Large intestine (tissue), 3 donors: ENCODE results near the gene IFNG-AS1. TPM values are rescaled to one million over a fixed set of nuclear protein-coding genes. Genes with fewer than 3 reads are reported as not detected.

Source experiments
- DNase-seq, 2 donors: peaks; one replicate each; pipeline versions ENCODE4 v3.0.0 to v3.0.0-alpha.2; 2013
- H3K27ac ChIP-seq: one replicate; pipeline ENCODE4 v1.5.1; 2013; ENCODE audit warnings: low read length
- H3K27me3 ChIP-seq: 2 replicates; pipeline ENCODE4 v1.6.1; 2013; ENCODE audit warnings: low read length; ENCODE audit not compliant: control insufficient read depth, insufficient read depth
- H3K36me3 ChIP-seq: 2 replicates; pipeline ENCODE4 v1.6.1; 2013; ENCODE audit warnings: low read length; ENCODE audit not compliant: control insufficient read depth, insufficient read depth
- H3K4me1 ChIP-seq: one replicate; pipeline ENCODE4 v1.6.1; 2013; ENCODE audit warnings: low read length; ENCODE audit not compliant: control insufficient read depth, insufficient read depth
- H3K4me3 ChIP-seq: one replicate; pipeline ENCODE4 v1.5.1; 2013; ENCODE audit warnings: low read length
- H3K9me3 ChIP-seq: one replicate; pipeline ENCODE4 v1.6.1; 2013; ENCODE audit warnings: mild to moderate bottlenecking, low read depth, low read length, moderate library complexity; ENCODE audit not compliant: control insufficient read depth
- WGBS: methylation state at CpG from one replicate; pipeline ENCODE4 v1.1.5; 2013; ENCODE audit warnings: low lambda C conversion rate; ENCODE audit not compliant: insufficient coverage; 5-methylcytosine and 5-hydroxymethylcytosine counted together
- polyA plus RNA-seq: library from polyadenylated mRNA; unstranded; fragments of 120-200 nt; gene quantifications from one replicate; pipeline ENCODE4 v1.2.1, GENCODE V29; 2013

Gene IFNG-AS1
- polyA plus RNA-seq, 1 donor, result 0.13 TPM

DNA sequence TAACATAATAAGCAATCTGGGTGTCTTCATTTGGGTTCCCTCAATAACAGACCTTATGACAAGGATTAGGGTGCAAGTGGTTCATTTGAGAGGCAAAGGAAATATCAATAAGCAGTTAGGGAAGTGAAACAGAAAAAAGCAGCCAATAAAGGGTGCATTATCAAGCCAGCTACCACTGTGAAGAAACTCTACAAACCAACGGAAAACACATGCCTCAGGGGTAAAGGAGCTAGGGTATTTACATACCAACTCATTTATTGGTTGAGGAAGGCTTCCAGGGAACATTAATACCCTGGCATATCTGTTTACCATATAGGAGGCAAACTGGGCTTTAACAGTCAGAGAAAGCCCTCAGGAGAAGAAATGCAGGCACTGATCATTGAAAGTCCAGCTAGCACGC lies 22.7 kb upstream of the IFNG-AS1 start:
- no peak overlapping the region for H3K4me3 ChIP-seq
- no peak for DNase-seq
- no peak overlapping the region for H3K27ac ChIP-seq
- 80% methylated on average over 1 of the region's 2 CpGs for WGBS
- no peaks in the 10 kb centered on the region for H3K36me3 ChIP-seq
- H3K9me3 ChIP-seq, result no peaks in the 10 kb centered on the region
- H3K4me1 ChIP-seq, result no peaks in the 10 kb centered on the region
- H3K27me3 ChIP-seq, result no peaks in the 10 kb centered on the region

GRCh38 chr12:67968321-67968720 lies 20.9 kb upstream of the IFNG-AS1 start:
- Histone ChIP-seq H3K4me1 (no peaks in the 10 kb centered on the region), H3K27ac (no peak overlapping the region), H3K4me3 (no peak overlapping the region), H3K9me3 (no peaks in the 10 kb centered on the region), H3K36me3 (no peaks in the 10 kb centered on the region), H3K27me3 (no peaks in the 10 kb centered on the region)
- WGBS, result 60% methylated on average over 1 of the region's 2 CpGs
- no peak for DNase-seq

GRCh38 chr12:67968725-67969124 lies 20.5 kb upstream of the IFNG-AS1 start:
- Histone ChIP-seq H3K4me3 (no peak overlapping the region), H3K27me3 (no peaks in the 10 kb centered on the region), H3K27ac (no peak overlapping the region), H3K9me3 (no peaks in the 10 kb centered on the region), H3K4me1 (no peaks in the 10 kb centered on the region), H3K36me3 (no peaks in the 10 kb centered on the region)
- no peak for DNase-seq
- WGBS, result 91% methylated on average over 3 of the region's 4 CpGs

DNA sequence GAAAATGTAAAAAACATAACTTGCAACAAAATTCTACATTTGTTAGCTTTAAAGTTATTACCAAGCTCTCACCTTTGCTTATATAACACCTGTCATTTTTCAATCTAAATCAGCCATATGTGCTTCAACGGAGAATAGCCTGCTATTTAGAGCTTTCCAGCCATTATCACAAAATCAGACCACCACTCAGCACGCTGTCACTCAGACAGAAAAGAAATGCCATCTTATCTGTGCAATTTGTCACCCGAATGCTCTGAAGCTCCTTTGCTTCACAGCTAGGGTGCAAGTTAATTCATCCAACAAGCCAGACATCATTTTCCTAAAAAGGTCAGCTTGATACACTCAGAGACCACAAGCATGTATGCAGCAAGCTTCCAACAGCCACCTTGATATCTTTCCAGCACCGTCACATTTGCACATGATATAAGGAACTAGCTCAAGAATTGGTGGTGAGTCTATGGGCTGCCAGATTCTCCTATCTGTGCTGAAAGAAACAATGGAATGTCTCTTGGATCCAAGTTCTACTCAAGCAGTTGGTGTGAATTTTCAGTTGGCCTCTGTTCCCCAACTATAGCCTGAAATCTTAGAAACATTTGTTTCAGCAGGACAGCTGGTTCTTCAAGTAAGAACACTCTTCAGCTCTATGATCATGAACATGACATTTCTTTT lies 20.0 kb upstream of the IFNG-AS1 start:
- no peaks in the 10 kb centered on the region for H3K9me3 ChIP-seq
- no peak for DNase-seq
- WGBS, result no CpG with 5 or more reads among the region's 4 CpGs
- no peaks in the 10 kb centered on the region for H3K36me3 ChIP-seq
- H3K27me3 ChIP-seq, result no peaks in the 10 kb centered on the region
- H3K4me3 ChIP-seq, result no peak overlapping the region
- no peak overlapping the region for H3K27ac ChIP-seq
- H3K4me1 ChIP-seq, result no peaks in the 10 kb centered on the region

DNA sequence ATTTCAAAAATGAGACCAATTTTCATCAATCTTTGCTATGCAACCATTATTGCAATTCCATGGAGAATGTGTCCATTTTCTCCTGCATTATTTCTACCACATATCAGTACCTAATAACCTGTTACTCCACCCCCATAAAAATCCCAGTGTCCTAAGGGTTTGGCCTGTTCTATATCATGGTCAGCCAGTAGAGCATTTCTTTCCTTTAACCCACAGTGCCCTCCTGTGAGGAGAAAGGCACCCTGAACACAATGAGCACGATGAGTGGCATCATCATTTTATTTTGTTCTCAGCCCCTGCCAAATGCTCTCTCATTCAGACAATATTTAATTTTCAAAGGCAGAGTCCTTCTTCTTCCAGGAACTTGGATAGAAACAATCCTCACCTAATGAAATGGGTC lies 11.6 kb upstream of the IFNG-AS1 start:
- no CpG with 5 or more reads among the region's 1 CpG for WGBS
- H3K27me3 ChIP-seq, result no peaks in the 10 kb centered on the region
- no peaks in the 10 kb centered on the region for H3K9me3 ChIP-seq
- DNase-seq, result no peak
- H3K4me3 ChIP-seq, result no peak overlapping the region
- no peaks in the 10 kb centered on the region for H3K4me1 ChIP-seq
- H3K27ac ChIP-seq, result no peak overlapping the region
- no peaks in the 10 kb centered on the region for H3K36me3 ChIP-seq

- no peak for DNase-seq
- 86% methylated on average over 1 of the region's 1 CpG for WGBS
- Histone ChIP-seq H3K27ac (no peak overlapping the region), H3K9me3 (no peaks in the 10 kb centered on the region), H3K27me3 (no peaks in the 10 kb centered on the region), H3K4me1 (no peaks in the 10 kb centered on the region), H3K4me3 (no peak overlapping the region), H3K36me3 (no peaks in the 10 kb centered on the region)
Observed at GRCh38 chr12:67980391-67980790, 8.9 kb upstream of the IFNG-AS1 start.

DNA sequence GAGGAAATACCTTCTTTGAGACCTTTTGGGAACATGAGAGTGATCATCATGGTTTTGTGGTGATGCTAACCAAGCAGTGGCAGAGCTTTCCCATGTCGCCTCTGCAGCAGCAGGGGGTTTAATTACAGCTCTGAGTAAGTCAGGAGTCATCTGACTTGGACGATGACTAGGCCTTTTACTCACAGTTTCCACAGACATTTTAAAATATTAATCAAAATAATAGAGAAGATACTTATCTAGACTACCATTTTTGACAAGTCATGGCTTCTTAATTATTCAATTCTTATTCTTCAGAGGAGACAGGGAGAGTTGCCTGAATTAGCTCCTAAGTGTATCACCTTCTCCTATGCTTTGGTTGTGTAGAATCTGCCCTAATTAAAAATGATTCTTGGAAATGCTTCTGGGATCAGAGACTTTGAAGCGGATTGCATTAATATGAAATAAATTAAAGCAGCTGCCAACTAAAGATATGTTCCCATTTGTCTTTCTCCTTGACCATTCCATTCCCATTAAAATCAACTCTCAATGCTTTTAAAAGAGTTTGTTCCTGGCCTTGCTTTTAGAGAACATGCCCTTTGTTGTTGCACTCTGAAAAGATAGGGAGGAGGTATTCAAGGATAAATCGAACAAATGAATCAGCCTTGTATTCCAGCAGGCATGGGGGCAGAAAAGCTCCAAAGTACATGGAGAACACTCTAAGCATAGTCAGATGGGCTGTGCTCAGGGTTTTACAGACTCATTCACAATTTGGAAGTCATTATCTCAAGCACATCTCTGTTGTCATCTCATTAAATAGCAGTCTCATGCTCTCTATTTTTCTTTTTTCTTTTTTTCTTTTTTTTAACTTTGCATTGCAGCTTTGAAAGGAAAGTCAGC lies 7.7 kb upstream of the IFNG-AS1 start:
- no peaks in the 10 kb centered on the region for H3K27me3 ChIP-seq
- H3K9me3 ChIP-seq, result no peaks in the 10 kb centered on the region
- no peak for DNase-seq
- no peaks in the 10 kb centered on the region for H3K36me3 ChIP-seq
- no peaks in the 10 kb centered on the region for H3K4me1 ChIP-seq
- WGBS, result 100% methylated on average over 1 of the region's 4 CpGs
- H3K27ac ChIP-seq, result no peak overlapping the region
- H3K4me3 ChIP-seq, result no peak overlapping the region

DNA sequence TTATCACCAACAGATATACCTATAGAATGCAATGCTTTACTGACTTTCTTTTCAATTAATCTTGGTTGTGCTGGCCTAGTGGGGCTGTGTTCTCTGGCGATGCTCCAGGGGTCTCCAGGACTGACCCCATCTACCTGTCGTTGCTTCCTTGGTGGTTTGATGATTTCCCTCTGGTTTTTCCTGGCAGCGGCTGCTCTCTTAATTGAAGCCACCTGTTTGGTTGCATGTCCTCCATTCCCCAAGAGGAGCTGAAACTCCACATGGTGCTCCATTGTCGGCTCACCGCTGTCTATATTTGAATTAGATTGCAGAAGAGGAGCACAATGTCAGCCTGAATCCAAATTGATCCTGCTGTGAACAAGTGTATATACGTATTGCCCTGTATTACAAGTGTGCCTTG lies 7.1 kb upstream of the IFNG-AS1 start:
- no peaks in the 10 kb centered on the region for H3K36me3 ChIP-seq
- DNase-seq, result no peak
- H3K27ac ChIP-seq, result no peak overlapping the region
- no CpG with 5 or more reads among the region's 6 CpGs for WGBS
- no peaks in the 10 kb centered on the region for H3K9me3 ChIP-seq
- H3K27me3 ChIP-seq, result no peaks in the 10 kb centered on the region
- no peak overlapping the region for H3K4me3 ChIP-seq
- H3K4me1 ChIP-seq, result no peaks in the 10 kb centered on the region

DNA sequence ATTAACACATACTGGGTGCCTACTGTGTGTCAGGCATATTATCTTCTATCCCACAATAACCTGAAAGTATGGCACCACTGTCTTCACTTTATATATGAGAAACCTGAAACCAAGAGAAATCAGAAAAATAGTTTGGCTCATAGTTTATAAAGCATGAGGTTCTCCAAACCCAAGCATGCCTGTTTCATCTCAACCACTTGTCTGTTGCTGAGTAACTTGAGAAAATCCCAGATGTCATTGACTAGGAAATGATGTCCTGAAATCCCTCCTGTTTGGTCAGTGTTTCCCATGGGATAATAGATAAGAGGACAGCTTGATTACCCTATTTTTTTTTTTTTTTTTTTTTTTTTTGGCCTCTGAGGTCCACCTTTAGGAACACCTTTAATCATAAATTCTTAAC lies 2.6 kb upstream of the IFNG-AS1 start:
- Histone ChIP-seq H3K27ac (no peak overlapping the region), H3K9me3 (no peaks in the 10 kb centered on the region), H3K4me1 (no peaks in the 10 kb centered on the region), H3K36me3 (no peaks in the 10 kb centered on the region), H3K27me3 (peaks cover 4% of the 10 kb centered on the region), H3K4me3 (no peak overlapping the region)
- no peak for DNase-seq

- no peak for DNase-seq
- Histone ChIP-seq H3K4me3 (no peak overlapping the region), H3K4me1 (no peaks in the 10 kb centered on the region), H3K36me3 (no peaks in the 10 kb centered on the region), H3K27me3 (peaks cover 5% of the 10 kb centered on the region), H3K27ac (no peak overlapping the region), H3K9me3 (no peaks in the 10 kb centered on the region)
- WGBS, result no CpG with 5 or more reads among the region's 1 CpG
Observed at GRCh38 chr12:67988601-67989021, 636 bp upstream of the IFNG-AS1 start.

GRCh38 chr12:67991158-67991557 lies 1.9 kb downstream of the IFNG-AS1 start:
- Histone ChIP-seq H3K27me3 (peaks cover 5% of the 10 kb centered on the region), H3K9me3 (no peaks in the 10 kb centered on the region), H3K4me1 (no peaks in the 10 kb centered on the region), H3K36me3 (no peaks in the 10 kb centered on the region), H3K27ac (no peak overlapping the region), H3K4me3 (no peak overlapping the region)
- WGBS, result no CpG with 5 or more reads among the region's 4 CpGs
- no peak for DNase-seq
